OCI-LY1 (cell line): ENCODE results near the gene AEBP1.

Source experiments
- CTCF ChIP-seq: fragments of 200-600 bp; sonication (generic), shearing (Covaris generic); IDR thresholded peaks from 2 replicates; pipeline ENCODE4 v1.5.1; 2017; ENCODE audit warnings: mild to moderate bottlenecking, antibody characterized with exemption, low read length, moderate library complexity, mixed read lengths
- EZH2 ChIP-seq: fragments of 200-600 bp; sonication (generic), shearing (Covaris generic); IDR thresholded peaks from 2 replicates; pipeline ENCODE4 v1.8.0; 2017; ENCODE audit warnings: borderline replicate concordance, mixed run types, mild to moderate bottlenecking, antibody characterized with exemption, low read length, moderate library complexity, mixed read lengths

DNA sequence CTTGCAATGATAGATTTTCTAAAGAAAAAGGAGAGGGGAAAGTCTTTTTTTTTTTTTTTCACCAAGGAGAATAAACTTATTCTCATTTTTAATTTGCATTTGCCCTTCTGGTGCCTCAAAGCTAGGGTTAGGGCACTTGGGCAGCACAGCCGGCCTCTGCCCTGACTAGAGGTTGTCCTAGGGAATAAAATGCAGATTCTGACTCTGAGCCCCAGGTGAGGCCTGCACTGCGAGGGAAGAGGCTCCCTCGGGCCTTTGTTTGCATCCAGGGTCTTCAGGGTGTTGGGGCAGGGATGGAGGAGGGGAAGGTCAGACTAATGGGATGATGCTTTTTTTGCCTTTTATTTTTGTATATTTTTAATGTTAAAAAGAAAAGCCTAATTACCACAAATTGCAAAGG, 29.1 kb downstream of the AEBP1 start:
- TF ChIP-seq CTCF = no peak
- no peak for TF ChIP-seq EZH2
